ELR (cell line): ENCODE measurements around the gene ZNF841.
"Not testable (repeated sequence)": the region's sequence is repeated elsewhere in the genome, so short reads cannot be mapped to it uniquely, and the experiment has no call there.

Source experiments
- DNase-seq: peaks from one replicate; pipeline ENCODE4 v3.0.0-alpha.2; 2015; ENCODE audit warnings: low read depth

Gene ZNF841

DNA sequence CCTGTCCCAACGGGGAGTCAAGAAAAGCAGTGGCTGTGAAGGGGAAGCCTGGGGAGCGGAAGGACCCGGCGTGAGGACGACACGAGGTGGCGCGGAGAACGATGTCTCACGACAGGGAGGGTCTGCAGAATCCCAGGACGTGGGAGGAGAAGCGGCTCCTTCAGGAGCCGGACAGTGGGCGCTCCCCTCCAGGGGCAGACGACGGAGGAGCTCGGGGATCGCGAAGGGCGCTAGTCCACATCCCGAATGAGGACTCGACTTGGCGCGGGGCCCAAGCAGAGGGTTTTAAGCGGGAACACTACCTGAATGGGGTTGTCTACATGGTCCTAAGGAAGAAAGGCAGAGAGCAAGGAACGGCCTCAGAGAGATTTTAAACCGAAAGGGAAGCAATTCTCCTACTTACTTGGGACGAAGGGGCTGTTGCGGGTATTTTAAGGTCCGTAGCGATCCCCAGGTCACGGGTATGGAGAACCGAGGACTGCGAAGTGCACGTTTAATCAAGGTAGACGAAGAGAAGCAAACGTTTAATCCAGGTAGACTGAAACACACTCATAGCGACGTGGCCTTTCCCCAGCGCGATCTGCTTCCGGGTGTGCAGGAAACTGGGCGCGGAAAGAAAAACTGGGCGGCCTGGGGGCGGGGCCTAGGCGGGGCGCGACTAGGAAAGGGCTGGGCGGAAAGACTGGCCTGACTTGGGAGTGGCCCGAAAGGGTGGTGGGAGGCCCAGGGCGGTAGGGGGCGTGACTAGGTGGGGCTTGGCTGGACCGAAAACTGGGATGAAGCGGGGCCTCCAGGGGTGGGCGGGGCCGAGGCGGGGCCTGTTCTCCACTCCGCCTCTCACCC lies at the start of gene ZNF841:
Gene ZNF841 (minus strand): TSS at position 594 of the 843 bp plus-strand sequence. CDS start 10,964 bp downstream, outside the sequence.
- DNase-seq, result peak; percentile 94

DNA sequence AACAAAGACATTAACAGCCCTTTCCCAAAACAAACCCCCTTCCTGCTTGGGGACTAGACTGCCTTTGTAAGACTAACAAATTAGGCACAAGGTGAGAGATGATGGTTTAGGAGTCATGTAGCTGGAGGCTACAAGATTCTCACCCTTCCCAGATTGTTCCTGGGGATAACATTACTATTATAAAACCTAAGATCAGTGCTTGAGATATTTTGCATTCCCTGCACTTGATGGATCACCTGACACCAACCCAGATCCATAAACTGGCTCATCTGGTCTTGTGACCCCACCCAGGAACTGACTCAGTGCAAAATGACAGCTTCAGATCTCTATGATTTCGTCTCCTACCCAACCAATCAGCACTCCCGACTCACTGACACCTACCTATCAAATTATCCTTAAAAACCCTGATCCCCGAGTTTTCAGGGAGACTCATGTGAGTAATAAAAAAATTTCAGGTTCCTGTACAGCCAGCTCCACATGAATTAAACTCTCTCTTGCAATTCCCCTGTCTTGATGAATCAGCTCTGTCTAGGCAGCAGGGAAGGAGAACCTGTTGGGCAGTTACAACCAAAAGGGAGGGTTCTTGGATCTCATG lies 46.5 kb upstream of the ZNF841 start:
- DNase-seq, result peak; percentile 4

DNA sequence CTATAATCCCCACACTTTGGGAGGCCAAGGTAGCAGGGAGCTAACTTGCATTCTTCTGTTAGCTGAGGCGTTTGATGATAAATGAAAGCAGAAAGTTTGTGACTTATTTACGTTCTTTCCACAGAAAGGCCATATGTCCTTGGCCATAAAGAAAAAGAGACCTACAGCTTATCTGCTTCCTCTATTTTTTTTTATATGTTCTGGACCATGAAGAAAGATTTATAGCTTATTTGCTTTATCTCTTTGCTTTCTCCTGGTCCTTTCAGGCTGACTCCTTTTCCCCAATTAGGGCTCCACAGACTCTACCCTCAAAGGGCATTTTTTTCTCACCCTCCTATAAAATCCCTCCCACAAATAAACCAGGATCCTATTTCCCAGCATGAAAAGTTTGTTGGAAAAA lies 45.6 kb upstream of the ZNF841 start:
- DNase-seq, result no peak

DNA sequence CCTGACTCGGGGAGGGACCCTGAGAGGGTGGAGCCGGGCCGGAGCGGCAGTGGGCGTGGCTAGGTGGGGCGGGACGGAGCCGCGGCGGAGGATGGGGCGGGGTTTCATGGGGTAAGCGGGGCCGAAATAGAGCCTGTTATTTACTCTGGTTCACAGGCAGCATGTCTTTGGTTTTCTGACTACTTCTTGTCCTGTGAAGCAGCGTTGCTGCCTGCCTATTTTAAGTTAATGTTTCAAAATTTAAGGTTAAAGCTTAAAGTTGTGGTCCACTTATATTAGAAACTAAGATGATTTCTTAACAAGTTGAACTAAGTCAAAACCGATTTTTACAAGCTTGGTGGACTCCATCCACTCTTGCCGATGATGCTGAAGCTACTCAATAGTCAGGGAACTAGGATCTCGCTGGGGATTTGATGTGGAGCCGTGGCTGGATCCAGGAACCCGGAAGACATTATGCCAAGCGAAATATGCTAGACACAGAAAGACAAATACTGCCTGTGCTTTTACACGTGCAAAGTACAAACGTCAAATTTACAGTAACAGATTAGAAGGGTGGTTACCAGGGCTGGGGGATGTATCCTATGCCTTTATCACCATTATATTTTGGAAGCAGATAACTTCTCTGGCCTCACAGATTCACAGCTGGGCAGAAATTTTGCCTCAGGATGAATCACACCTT lies 44.6 kb upstream of the ZNF841 start:
- no peak for DNase-seq

DNA sequence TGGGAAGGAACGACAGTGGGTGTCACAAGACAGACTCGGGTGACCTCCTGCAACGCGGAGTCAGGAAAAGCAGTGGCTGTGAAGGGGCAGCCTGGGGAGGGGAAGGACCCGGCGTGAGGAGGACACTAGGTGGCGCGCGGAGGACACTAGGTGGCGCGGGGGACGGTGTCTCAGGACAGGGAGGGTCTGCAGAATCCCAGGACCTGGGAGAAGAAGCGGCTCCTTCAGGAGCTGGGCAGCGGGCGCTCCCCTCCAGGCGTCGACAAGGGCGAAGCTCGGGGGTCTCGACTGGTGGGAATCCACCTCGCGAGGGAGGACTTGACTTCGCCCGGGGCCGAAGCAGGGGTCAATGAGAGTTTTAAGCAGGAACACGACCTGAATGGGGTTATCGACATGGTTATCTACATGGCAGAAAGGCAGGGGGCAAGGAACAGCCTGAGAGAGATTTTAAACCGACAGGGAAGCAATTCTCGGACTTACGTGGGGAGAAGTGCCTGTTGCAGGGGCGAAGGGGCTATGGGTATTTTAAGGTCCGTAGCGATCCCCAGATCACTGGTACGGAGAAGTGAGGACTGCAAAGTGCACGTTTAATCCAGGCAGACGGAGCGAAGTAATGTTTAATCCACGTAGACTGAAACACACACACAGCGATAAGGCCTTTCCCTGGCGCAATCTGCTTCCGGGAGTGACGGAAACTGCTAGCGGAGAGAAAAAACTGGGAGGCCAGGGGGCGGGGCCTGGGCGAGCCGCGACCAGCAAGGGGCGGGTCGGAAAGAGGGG lies 43.9 kb upstream of the ZNF841 start, which contains the start of gene ZNF616:
Gene ZNF616 (minus strand): TSS at position 687 of the 780 bp plus-strand sequence. CDS start 9,426 bp downstream, outside the sequence.
- peak; percentile 94 for DNase-seq

DNA sequence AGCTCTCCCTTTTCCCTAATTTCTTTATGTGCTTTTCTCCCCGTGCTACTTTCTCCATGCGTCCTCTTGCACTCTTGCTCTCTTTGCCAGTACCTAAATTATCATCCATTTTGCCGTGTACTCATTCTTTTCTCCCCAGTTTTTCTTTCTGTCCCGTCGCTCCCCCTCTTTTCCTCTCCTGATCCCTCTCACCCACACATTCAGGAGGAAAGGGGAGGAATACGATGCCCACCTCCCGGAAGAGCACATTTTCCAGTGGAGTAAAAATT lies 43.4 kb upstream of the ZNF841 start:
- DNase-seq, result no peak

DNA sequence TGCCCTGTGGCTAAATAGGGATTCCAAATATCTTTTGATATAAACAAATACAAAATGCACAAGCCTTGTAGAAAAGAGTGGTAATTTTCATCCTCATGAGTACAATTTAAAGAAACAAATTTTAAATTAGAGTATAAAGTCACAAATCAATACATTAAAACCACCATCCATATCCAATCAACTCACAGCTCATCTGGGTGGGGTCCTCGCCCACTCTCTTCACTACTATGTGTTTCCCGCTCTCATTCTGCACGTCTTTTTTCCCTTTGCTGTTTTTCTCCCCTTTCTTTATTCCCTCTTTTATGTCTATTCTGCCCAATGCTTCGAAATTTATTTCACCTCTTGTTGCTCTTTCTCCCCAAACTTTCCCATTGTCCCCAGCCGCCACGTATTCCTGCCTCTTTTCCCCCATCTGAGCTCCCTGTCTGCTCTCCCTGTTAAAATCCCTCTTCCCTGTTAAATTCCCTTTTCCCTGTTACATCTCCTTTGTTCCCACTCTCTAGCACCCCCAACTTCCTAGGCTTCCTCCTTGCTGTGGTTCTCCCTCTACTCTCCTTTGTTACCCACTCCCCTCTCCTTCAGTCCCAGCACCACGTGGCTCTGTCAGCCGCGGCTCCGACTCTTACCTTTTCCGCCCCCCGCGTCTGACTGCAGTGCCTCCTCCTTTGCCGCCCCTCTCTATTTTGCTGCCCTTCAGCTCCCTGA lies 42.9 kb upstream of the ZNF841 start:
- DNase-seq, result peak; percentile 52

DNA sequence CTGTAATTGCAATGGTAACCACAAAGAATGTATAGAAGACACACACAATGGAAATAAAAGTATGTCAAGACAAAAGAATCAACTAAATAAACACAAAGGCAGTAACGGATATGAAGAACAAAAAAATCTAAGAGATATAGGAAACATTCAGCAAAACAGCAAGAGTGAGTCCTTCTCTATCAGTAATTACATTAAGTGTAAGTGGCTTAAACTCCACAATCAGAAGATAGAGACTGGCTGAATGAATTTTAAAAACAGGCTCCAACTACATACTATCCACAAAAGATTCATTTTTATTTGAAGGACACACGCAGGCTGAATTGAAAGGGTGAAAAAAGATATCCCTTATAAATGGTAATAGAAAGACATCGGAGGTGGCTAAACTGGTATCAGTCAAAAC lies 24.7 kb upstream of the ZNF841 start:
- DNase-seq, result no peak

DNA sequence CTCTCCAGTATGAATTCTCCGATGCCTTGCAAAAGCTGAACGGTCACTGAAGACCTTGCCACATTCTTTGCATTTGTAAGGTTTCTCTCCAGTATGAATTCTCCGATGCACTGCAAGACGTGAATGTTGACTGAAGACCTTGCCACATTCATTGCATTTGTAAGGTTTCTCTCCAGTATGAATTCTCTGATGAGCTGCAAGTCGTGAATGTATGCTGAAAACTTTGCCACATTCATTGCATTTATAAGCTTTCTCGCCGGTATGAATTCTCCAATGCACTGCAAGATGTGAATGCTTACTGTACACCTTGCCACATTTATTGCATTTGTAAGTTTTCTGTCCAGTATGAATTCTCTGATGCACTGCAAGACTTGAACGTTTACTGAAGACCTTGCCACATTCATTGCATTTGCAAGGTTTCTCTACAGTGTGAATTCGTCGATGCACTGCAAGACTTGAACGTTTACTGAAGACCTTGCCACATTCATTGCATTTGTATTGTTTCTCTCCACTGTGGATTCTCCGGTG lies 20.0 kb upstream of the ZNF841 start:
- no peak for DNase-seq

DNA sequence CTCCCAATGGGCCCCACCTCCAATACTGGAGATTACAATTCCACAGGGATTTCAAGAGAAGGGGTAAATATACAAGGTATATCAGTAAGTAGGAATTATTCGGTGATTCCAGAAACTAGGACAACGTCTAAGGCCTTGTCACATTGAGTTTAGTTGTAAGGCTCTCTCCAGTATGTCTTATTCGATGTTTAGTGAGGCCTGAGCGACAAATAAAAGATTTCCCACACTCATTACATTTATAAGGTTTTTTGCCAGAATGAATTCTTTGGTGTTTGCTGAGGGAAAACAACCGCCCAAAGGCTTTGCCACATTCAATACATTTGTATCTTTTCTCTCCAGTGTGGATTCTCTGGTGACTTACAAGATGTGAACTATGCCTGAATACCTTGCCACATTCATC lies 19.1 kb upstream of the ZNF841 start:
- DNase-seq, result no peak

DNA sequence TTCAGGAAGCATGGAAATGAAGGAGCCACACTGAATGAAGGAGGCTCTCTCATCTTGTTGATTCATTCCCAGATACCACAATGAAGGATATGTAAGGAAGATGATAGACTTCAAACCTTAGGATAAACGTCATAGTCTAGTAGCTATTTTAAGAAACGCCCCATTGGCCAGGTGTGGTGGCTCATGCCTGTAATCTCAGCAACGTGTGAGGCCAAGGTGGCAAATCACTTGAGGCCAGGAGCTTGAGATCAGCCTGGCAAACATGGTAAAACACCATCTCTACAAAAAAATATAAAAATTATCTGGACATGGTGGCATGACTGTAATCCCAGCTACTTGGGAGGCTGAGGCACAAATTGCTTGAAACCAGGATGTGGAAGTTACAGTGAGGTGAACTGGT lies 17.1 kb upstream of the ZNF841 start:
- no peak for DNase-seq

DNA sequence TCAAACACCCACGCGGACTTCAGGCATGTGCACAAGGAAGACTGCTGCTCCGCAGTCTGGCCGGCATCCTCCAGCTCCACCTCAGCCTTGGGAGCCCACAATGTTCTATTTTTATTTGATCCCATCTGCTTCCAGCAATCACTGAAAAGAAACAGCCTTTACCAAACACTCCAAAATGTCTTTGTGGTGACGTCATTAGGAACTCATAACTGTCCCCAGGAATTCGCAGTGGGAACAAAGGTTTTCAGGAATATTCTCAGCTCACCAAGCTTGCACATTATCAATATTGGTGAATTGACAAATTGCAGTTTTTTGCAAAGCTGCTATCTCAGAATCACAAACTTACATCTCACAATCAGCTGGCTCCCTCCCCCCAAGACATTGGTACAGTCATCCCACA lies 15.2 kb upstream of the ZNF841 start:
- DNase-seq, result no peak

DNA sequence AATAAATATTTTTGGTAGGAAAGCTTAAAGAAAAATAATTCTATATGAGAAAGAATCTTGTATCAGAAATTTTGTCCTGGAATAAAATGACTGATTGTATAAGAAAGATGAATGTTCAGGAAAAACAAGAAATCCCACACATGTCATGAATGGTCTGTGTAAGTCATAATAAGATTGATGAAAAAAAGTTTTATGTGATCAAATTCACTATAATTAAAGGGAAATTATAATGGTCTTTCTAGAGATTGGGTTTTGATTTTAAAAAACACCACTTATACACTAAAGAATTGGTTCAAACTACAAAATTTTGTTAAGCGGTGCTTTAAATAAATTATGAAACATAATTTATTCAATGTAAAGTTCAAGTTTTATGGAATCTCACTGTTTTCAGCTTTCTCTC lies 7.2 kb upstream of the ZNF841 start:
- DNase-seq, result no peak

DNA sequence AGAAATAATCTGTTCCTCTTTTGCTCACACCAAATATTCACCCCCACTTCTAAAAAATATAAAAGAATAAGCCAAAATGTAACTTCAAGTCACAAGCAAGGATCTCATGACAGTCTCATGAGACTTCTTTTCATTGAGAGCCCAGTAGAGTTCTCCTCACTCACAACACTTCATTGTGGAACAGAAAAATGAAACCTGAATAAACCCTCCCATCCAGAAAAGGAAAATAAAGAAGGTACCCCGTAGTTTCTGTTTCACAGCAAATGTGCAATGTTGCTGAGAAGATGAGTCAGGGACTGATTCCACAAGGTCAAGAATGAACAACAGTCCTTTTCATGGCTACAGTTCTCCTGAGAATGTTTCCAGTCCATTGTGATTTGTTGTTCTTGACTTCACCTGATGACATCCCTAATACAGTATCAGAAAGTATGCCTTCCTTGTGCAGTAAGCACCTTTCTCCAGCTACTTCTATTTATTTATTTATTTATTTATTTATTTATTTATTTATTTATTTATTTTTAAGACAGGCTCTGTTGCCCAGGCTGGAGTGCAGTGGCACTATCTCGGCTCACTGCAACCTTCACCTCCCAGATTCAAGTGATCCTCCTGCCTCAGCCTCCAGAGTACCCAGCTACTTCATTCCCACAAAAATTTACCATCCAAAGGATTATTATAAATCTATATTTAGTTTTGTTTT lies 6.4 kb upstream of the ZNF841 start:
- no peak for DNase-seq

DNA sequence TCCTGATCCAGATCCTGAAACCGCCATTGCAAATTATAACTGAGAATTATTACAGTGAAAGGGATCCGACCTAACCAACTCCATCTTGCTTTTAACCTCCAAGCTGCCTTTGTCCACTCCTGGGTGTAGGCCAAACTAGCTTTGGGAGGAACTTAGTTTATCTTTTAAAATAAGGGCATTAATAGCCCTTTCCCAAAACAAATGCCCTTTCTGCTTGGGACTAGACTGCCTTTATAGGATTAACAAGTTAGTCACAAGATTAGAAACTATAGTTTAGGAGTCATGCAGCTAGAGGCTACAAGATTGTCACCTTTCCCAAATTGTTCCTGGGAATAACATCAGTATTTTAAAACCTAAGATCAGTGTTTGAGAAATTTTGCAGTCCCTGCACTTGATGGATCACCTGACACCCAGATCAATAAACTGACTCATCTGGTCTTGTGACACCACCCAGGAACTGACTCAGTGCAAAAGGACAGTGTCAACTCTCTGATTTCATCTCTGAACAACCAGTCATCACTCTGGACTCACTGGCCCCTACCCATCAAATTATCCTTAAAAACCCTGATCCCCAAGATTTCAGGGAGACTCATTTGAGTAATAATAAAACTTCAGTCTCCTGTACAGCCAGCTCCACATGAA lies 4.1 kb upstream of the ZNF841 start:
- DNase-seq, result peak; percentile 51

DNA sequence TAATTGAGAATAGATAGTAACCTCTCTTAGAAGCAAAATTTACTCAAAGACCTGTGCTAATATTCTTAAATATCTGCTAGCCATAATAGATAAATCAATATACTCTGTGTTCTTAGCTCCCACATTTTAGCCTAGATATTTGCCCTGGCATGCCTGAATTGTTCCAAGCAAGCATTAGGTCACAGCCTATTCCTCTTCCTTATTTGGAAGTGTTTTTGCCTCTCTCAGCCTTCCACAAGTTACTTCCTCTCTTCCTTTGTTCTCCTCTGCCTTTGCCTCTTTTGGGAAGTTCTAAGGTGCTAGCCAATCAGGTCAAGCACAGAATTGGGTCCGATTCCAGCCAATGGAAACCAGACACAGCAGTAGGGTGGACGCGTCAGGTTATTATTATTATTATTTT lies 851 bp upstream of the ZNF841 start:
- DNase-seq, result not testable (repeated sequence)

DNA sequence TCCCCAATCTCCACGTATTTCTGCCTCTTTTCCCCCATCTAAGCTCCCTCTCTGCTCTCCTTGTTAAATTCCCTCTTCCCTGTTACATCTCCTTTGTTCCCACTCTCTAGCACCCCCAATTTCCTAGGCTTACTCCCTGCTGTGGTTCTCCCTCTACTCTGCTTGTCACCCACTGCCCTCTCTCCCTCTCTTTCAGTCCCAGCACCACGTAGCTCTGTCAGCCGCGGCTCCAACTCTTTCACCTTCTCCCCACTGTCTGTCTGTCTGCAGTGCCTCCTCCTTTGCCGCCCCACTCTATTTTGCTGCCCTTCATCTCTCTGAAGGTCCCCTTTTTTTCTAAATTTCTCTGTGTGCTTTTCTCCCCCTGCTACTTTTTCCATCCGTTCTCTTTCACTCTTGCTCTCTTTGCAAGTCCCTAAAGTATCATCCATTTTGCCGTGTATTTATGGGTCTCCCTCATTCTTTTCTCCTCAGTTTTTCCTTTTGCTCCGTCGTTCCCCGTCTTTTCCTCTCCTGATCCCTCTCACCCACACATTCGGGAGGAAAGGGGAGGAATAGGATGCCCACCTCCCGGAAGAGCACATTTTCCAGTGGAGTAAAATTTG lies 937 bp downstream of the ZNF841 start:
- peak; percentile 10 for DNase-seq

DNA sequence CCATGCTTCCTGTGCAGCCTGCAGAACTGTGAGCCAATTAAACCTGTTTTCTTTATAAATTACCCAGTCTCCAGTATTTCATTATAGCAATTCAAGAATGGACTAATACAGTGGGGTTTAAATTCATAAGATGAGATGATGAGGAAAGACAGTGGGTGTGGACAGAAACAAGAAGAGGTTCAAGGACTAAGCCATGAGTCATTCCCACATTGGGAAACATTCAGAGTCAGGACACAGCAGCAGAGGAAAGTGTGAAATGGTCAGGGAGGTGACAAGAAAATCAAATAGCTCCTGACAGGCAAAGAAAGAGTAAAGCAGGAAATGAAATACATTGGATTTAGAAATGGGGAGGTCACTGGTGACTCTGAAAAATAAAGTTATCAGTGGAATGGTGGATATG lies 9.1 kb downstream of the ZNF841 start:
- peak; percentile 12 for DNase-seq

DNA sequence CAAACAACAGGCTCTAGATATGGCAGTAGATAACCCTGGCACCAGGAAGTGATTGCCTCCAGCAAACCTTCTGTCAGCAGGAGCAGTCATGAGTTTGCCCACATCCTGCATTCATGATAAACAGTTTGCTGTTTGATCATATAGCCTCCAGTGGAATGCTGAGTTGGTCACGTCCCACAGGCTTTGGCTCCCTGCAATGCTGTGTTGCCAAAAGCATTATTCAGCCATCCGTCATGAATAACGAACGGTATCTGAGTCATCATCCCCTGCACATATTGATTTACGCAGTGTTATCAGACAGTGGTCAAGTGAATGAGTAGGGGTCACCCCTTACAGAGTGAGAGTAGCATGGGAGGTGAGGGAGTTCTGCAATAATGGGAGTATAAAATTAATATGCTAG lies 25.1 kb downstream of the ZNF841 start:
- peak; percentile 73 for DNase-seq

DNA sequence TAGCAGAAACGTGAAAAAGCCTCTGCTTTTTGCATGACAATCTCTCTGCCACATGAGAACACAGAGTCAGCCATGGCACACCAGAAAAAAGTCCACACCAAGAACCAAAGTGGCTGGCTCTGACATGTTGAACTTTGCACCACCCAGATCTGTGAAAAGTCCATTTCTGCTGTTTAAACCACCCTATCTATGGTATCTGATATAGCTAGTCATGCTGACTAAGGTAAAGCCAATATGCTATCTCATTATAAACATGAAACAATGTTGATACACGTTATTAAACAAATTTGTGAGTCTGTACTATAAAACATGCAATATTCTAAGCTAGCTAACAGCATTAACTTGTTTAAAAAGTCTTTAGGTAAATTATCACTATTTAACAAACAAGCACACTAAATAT lies 25.9 kb downstream of the ZNF841 start:
- DNase-seq, result no peak
